DND-41 (cell line): ENCODE results near the gene MEP1A.
"Not testable (repeated sequence)": the region's sequence is repeated elsewhere in the genome, so short reads cannot be mapped to it uniquely, and the experiment has no call there.

ENCODE experiments used
- ATAC-seq: fragments of 200-7000 bp; cut with Tn5 transposase; 3 replicates; pipeline ENCODE4 v1.9.1; 2021; ENCODE audit warnings: low read depth; ENCODE audit not compliant: insufficient read depth
- DNase-seq: peaks from one replicate; pipeline ENCODE4 v3.0.0-alpha.2; 2020
- H2AFZ ChIP-seq: 2 replicates; pipeline ENCODE4 v1.6.0; 2012; ENCODE audit warnings: low read depth, low read length
- H3K27ac ChIP-seq: 2 replicates; pipeline ENCODE4 v1.5.1; 2012; ENCODE audit warnings: low read length, inconsistent platforms
- H3K27me3 ChIP-seq: fragments of 200-600 bp; sonication (generic); 2 replicates; pipeline ENCODE4 v1.6.0; 2012; ENCODE audit warnings: low read length, mild to moderate bottlenecking, inconsistent platforms; ENCODE audit not compliant: insufficient read depth, poor library complexity
- H3K36me3 ChIP-seq: 2 replicates; pipeline ENCODE4 v1.5.1; 2012; ENCODE audit warnings: low read length, inconsistent platforms; ENCODE audit not compliant: insufficient read depth
- H3K4me1 ChIP-seq: 2 replicates; pipeline ENCODE4 v1.5.1; 2012; ENCODE audit warnings: mild to moderate bottlenecking, low read length; ENCODE audit not compliant: insufficient read depth
- H3K4me2 ChIP-seq: 2 replicates; pipeline ENCODE4 v1.6.0; 2012; ENCODE audit warnings: mild to moderate bottlenecking, moderate library complexity, low read length, inconsistent platforms; ENCODE audit not compliant: insufficient read depth
- H3K4me3 ChIP-seq, 2 experiments: fragments of 200-600 bp in 1 of 2; shearing (Covaris generic) in 1 of 2; 2 replicates each; pipeline ENCODE4 v1.5.1; 2012 to 2016; ENCODE audit warnings: inconsistent platforms in 2 of 2, low read length in 2 of 2, mild to moderate bottlenecking in 2 of 2, low read depth in 1 of 2, moderate library complexity in 1 of 2
- H3K79me2 ChIP-seq: 2 replicates; pipeline ENCODE4 v1.6.0; 2012; ENCODE audit warnings: low read length, inconsistent platforms; ENCODE audit not compliant: insufficient read depth
- H3K9ac ChIP-seq: 2 replicates; pipeline ENCODE4 v1.6.0; 2012; ENCODE audit warnings: low read depth, mild to moderate bottlenecking, inconsistent platforms, low read length, moderate library complexity
- H3K9me3 ChIP-seq: 2 replicates; pipeline ENCODE4 v1.5.1; 2012; ENCODE audit warnings: low read length, moderate library complexity, mild to moderate bottlenecking, inconsistent platforms; ENCODE audit not compliant: insufficient read depth, severe bottlenecking
- H4K20me1 ChIP-seq: 2 replicates; pipeline ENCODE4 v1.6.0; 2012; ENCODE audit warnings: low read length; ENCODE audit not compliant: insufficient read depth
- EZH2 ChIP-seq: IDR thresholded peaks from 3 replicates; pipeline ENCODE4 v1.6.1; 2012; ENCODE audit warnings: borderline replicate concordance, low read depth, mild to moderate bottlenecking, moderate library complexity, low read length, inconsistent platforms; ENCODE audit not compliant: severe bottlenecking
- TF ChIP-seq, protein P1 (sequence below): IDR thresholded peaks from 2 replicates; pipeline ENCODE4 v1.5.1; 2012; ENCODE audit warnings: borderline replicate concordance, low read length, moderate library complexity, mild to moderate bottlenecking; ENCODE audit not compliant: poor library complexity, severe bottlenecking; ENCODE audit errors: extremely low read depth

Gene MEP1A

GRCh38 chr6:46758960-46759753 lies 34.0 kb upstream of the MEP1A start:
- Histone ChIP-seq H3K9ac (no peak overlapping the region), H2AFZ (no peak overlapping the region), H3K27me3 (no peaks in the 10 kb centered on the region), H3K4me1 (no peaks in the 10 kb centered on the region), H4K20me1 (no peaks in the 10 kb centered on the region), H3K4me2 (no peak overlapping the region), H3K36me3 (no peaks in the 10 kb centered on the region), H3K27ac (no peak overlapping the region), H3K79me2 (no peaks in the 10 kb centered on the region), H3K4me3 (no peak overlapping the region), H3K9me3 (no peaks in the 10 kb centered on the region)
- ATAC-seq: no peak
- no peak for TF ChIP-seq EZH2
- TF ChIP-seq, protein P1, sequence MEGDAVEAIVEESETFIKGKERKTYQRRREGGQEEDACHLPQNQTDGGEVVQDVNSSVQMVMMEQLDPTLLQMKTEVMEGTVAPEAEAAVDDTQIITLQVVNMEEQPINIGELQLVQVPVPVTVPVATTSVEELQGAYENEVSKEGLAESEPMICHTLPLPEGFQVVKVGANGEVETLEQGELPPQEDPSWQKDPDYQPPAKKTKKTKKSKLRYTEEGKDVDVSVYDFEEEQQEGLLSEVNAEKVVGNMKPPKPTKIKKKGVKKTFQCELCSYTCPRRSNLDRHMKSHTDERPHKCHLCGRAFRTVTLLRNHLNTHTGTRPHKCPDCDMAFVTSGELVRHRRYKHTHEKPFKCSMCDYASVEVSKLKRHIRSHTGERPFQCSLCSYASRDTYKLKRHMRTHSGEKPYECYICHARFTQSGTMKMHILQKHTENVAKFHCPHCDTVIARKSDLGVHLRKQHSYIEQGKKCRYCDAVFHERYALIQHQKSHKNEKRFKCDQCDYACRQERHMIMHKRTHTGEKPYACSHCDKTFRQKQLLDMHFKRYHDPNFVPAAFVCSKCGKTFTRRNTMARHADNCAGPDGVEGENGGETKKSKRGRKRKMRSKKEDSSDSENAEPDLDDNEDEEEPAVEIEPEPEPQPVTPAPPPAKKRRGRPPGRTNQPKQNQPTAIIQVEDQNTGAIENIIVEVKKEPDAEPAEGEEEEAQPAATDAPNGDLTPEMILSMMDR: no peak
- no peak for DNase-seq

DNA sequence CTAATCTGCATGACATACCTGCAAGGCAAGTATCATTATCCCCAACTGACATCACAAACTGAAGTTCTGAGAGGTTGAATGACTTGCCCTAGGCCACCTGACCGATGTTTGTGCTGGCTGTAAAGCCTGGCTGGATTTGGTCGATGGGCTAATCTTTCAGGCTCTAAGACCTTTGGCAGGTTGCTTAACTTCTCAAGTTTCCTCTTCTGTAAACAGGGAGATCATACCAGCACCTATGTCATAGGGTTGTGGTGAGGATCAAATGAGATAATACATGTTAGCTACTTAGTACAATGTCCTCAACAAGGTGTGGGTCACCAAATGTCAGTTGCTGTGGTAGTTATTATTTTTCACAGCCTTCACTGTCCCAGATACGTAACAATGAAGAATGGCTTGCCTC lies 32.3 kb upstream of the MEP1A start:
- Histone ChIP-seq H3K9ac (no peak overlapping the region), H4K20me1 (no peaks in the 10 kb centered on the region), H3K27me3 (no peaks in the 10 kb centered on the region), H3K36me3 (no peaks in the 10 kb centered on the region), H2AFZ (no peak overlapping the region), H3K9me3 (no peaks in the 10 kb centered on the region), H3K27ac (no peak overlapping the region), H3K4me1 (no peaks in the 10 kb centered on the region), H3K4me2 (no peak overlapping the region), H3K79me2 (no peaks in the 10 kb centered on the region), H3K4me3 (no peak overlapping the region)
- TF ChIP-seq, protein P1: no peak
- no peak for TF ChIP-seq EZH2
- ATAC-seq: no peak
- DNase-seq: no peak

DNA sequence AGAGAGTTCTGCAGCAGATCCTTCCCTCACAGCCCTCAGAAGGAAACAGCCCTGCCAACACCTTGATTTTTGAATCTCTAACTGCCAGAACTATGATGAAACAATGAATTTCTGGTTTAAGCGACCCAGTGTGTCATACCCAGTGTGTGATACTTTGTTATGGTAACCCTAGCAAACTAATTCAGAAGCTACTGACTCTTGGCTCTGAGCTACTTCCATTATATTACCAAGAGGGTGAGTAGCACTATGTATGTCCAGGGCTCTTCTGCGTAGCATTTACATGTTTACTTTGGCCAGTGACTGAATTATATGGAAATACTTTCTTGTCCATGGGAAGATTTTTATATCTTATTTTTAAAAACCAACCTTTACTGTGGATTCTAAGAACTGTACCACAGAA lies 29.7 kb upstream of the MEP1A start:
- no peak for TF ChIP-seq EZH2
- TF ChIP-seq, protein P1: no peak
- Histone ChIP-seq H3K4me2 (no peak overlapping the region), H3K27ac (no peak overlapping the region), H3K4me1 (no peaks in the 10 kb centered on the region), H2AFZ (no peak overlapping the region), H3K9me3 (no peaks in the 10 kb centered on the region), H3K9ac (no peak overlapping the region), H3K4me3 (no peak overlapping the region), H4K20me1 (no peaks in the 10 kb centered on the region), H3K79me2 (no peaks in the 10 kb centered on the region), H3K27me3 (no peaks in the 10 kb centered on the region), H3K36me3 (no peaks in the 10 kb centered on the region)
- no peak for DNase-seq
- ATAC-seq: no peak

GRCh38 chr6:46764280-46764679 lies 28.9 kb upstream of the MEP1A start:
- H3K4me1 ChIP-seq, H3K27me3 ChIP-seq, DNase-seq, H3K9me3 ChIP-seq, H3K4me2 ChIP-seq, H3K4me3 ChIP-seq, H3K79me2 ChIP-seq, H2AFZ ChIP-seq, ATAC-seq, H3K9ac ChIP-seq, H3K27ac ChIP-seq, H4K20me1 ChIP-seq, H3K36me3 ChIP-seq: not testable (repeated sequence)
